ENCODE measurements around the gene FTL. TPM values are rescaled to one million over a fixed set of nuclear protein-coding genes. Genes with fewer than 3 reads are reported as not detected.

FTL gene
- total RNA-seq, 1 donor from 2014 or later, result 828 TPM

- DNase-seq, result no peak
Observed at GRCh38 chr19:48946463-48947257, 18.4 kb upstream of the FTL start.

GRCh38 chr19:48947258-48947542 lies 17.9 kb upstream of the FTL start:
- DNase-seq, result no peak

GRCh38 chr19:48950159-48950558 lies 14.9 kb upstream of the FTL start:
- DNase-seq, result no peak

- no peak for DNase-seq
Observed at GRCh38 chr19:48950830-48951519, 14.1 kb upstream of the FTL start.

GRCh38 chr19:48953141-48953540 lies 12.0 kb upstream of the FTL start:
- DNase-seq, result no peak

- no peak for DNase-seq
Observed at GRCh38 chr19:48953990-48954594, 11.0 kb upstream of the FTL start.

GRCh38 chr19:48954595-48955307 lies 10.4 kb upstream of the FTL start, which contains the start of gene BAX:
Gene BAX, plus strand, starts transcription at chr19:48954875. Its CDS starts 54 bp downstream, at chr19:48954929.
- peak; percentile 92 for DNase-seq

GRCh38 chr19:48955308-48955958 lies 9.7 kb upstream of the FTL start:
- DNase-seq, result no peak

GRCh38 chr19:48958006-48958405 lies 7.1 kb upstream of the FTL start:
- DNase-seq, result no peak

- DNase-seq, result no peak
Observed at GRCh38 chr19:48959341-48960239, 5.5 kb upstream of the FTL start.

GRCh38 chr19:48961051-48961649 lies 4.0 kb upstream of the FTL start:
- DNase-seq, result no peak

GRCh38 chr19:48961673-48962028 lies 3.5 kb upstream of the FTL start:
- no peak for DNase-seq

- DNase-seq, result no peak
Observed at GRCh38 chr19:48962029-48962848, 2.9 kb upstream of the FTL start.

GRCh38 chr19:48962849-48963165 lies 2.3 kb upstream of the FTL start:
- DNase-seq, result no peak

GRCh38 chr19:48963371-48964204 lies 1.5 kb upstream of the FTL start:
- peak; percentile 58 for DNase-seq

GRCh38 chr19:48964205-48965039 lies 687 bp upstream of the FTL start:
- no peak for DNase-seq

- peak; percentile 67 for DNase-seq
Observed at GRCh38 chr19:48965806-48966540, 864 bp downstream of the FTL start.
